ENCODE results near the gene STAT6. TPM values are rescaled to one million over a fixed set of nuclear protein-coding genes. Genes with fewer than 3 reads are reported as not detected.

Gene STAT6
- total RNA-seq, 6 experiments from 2014 or later = 83.7 to 102 (median 93.5) TPM

Other genes starting within 250 kb of the STAT6 start
- gene SDR9C7, start 177.0 kb downstream of the STAT6 start, total RNA-seq (2021; fragmentation: NEBNext Ultra II Directional; extraction: Animal tissue kit (Norgen Biotek cat#: 25700)) = not detected
- gene RDH16, start 153.8 kb downstream of the STAT6 start, total RNA-seq (2021; fragmentation: NEBNext Ultra II Directional; extraction: Animal tissue kit (Norgen Biotek cat#: 25700)) = not detected
- 1 to 10 TPM; 3.6 to 4.6 (median 3.9) TPM for gene ZBTB39, start 104.8 kb downstream of the STAT6 start, total RNA-seq (2021; fragmentation: NEBNext Ultra II Directional; extraction: Animal tissue kit (Norgen Biotek cat#: 25700))
- gene TAC3, start 94.8 kb downstream of the STAT6 start, total RNA-seq (2021; fragmentation: NEBNext Ultra II Directional; extraction: Animal tissue kit (Norgen Biotek cat#: 25700)) = not detected
- under 1 TPM in 1 of 6 experiments, not detected in 5; 0.23 TPM for gene MYO1A, start 61.2 kb downstream of the STAT6 start, total RNA-seq (2021; fragmentation: NEBNext Ultra II Directional; extraction: Animal tissue kit (Norgen Biotek cat#: 25700))
- gene NEMP1, start 32.6 kb downstream of the STAT6 start, total RNA-seq (2021; fragmentation: NEBNext Ultra II Directional; extraction: Animal tissue kit (Norgen Biotek cat#: 25700)) = 10 to 100 TPM; 13.0 to 22.1 (median 20.7) TPM
- 10 to 100 TPM; 37.9 to 48.1 (median 44.8) TPM for gene NAB2, start 22.2 kb downstream of the STAT6 start, total RNA-seq (2021; fragmentation: NEBNext Ultra II Directional; extraction: Animal tissue kit (Norgen Biotek cat#: 25700))
- 100 to 1,000 TPM; 187 to 332 (median 201) TPM for gene LRP1, start 17.1 kb upstream of the STAT6 start, total RNA-seq (2021; fragmentation: NEBNext Ultra II Directional; extraction: Animal tissue kit (Norgen Biotek cat#: 25700))
- gene LRP1-AS, start 36.3 kb upstream of the STAT6 start, total RNA-seq (2021; fragmentation: NEBNext Ultra II Directional; extraction: Animal tissue kit (Norgen Biotek cat#: 25700)) = not detected
- 1 to 10 TPM; 2.9 to 8.2 (median 3.9) TPM for gene NXPH4, start 105.4 kb upstream of the STAT6 start, total RNA-seq (2021; fragmentation: NEBNext Ultra II Directional; extraction: Animal tissue kit (Norgen Biotek cat#: 25700))
- gene SHMT2, start 118.3 kb upstream of the STAT6 start, total RNA-seq (2021; fragmentation: NEBNext Ultra II Directional; extraction: Animal tissue kit (Norgen Biotek cat#: 25700)) = 100 to 1,000 TPM; 112 to 127 (median 126) TPM
- gene STAC3, start 139.8 kb upstream of the STAT6 start, total RNA-seq (2021; fragmentation: NEBNext Ultra II Directional; extraction: Animal tissue kit (Norgen Biotek cat#: 25700)) = 1 to 10 TPM in 1 of 6 experiments, under 1 TPM in 5; 0.21 to 1.1 (median 0.58) TPM

Data from HFFc6 (cell line).